Ishikawa (cell line): Measurements from ENCODE around the gene NAP1L5.

Source experiments
- CEBPB ChIP-seq: IDR thresholded peaks from 2 replicates; pipeline ENCODE4 v1.6.1; 2012
- EGR1 ChIP-seq: IDR thresholded peaks from 2 replicates; pipeline ENCODE4 v1.6.1; 2012
- EP300 ChIP-seq: IDR thresholded peaks from 2 replicates; pipeline ENCODE4 v1.6.1; 2012; ENCODE audit warnings: borderline replicate concordance
- FOXM1 ChIP-seq: IDR thresholded peaks from 2 replicates; pipeline ENCODE4 v1.6.1; 2012; ENCODE audit warnings: low read depth, borderline replicate concordance
- RAD21 ChIP-seq: IDR thresholded peaks from 2 replicates; pipeline ENCODE4 v1.6.1; 2012; ENCODE audit warnings: low read depth
- REST ChIP-seq: IDR thresholded peaks from 2 replicates; pipeline ENCODE4 v1.6.1; 2012; ENCODE audit warnings: low read depth, mild to moderate bottlenecking
- TAF1 ChIP-seq: IDR thresholded peaks from 2 replicates; pipeline ENCODE4 v1.6.1; 2012; ENCODE audit warnings: low read depth, mild to moderate bottlenecking
- TEAD4 ChIP-seq: IDR thresholded peaks from 2 replicates; pipeline ENCODE4 v1.6.1; 2012
- USF1 ChIP-seq: IDR thresholded peaks from 2 replicates; pipeline ENCODE4 v1.6.1; 2012

- TF ChIP-seq FOXM1: no peak
- no peak for TF ChIP-seq EP300
- TF ChIP-seq TAF1: no peak
- TF ChIP-seq REST: no peak
- TF ChIP-seq CEBPB: no peak
- no peak for TF ChIP-seq USF1
- TF ChIP-seq EGR1: no peak
- TF ChIP-seq RAD21: no peak
- TF ChIP-seq TEAD4: no peak
These were observed 26.8 kb upstream of the NAP1L5 start for GRCh38 chr4:88724406-88724805.
